GM19023 (cell line): ENCODE results near the gene PFDN4.

Source experiments
- ATAC-seq: cut with Tn5 transposase; IDR thresholded peaks from one replicate; pipeline ENCODE4 v1.9.1; 2021; ENCODE audit warnings: mild to moderate bottlenecking, moderate library complexity; ENCODE audit not compliant: unreplicated experiment

The PFDN4 gene

GRCh38 chr20:54266844-54267243, 59.0 kb downstream of the PFDN4 start:
- no peak for ATAC-seq

DNA sequence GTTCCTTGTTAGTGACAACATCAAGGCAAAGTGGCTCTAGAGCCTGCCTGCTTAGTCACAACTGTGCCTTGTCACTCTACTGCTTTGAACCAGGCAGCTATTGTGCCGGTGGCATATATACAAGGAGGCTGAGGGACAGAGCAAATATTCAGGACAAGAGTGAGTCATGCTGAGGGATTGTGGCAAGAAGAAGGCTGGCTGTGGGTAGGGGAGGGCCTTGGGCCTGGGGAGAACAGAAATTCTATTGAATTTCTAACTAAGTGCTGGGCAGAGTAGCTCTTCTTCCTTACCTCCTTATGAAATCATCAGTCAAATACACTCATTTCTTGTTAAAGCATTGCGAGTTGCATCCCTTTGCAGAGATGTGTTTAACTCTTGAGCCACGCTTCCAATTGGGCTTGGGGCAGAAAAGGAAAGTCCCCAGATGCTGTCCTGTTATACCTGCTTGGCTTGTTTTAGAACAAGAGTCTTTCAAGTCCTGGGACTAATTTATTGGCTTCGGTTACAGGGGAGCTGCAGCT, 59.7 kb downstream of the PFDN4 start:
- no peak for ATAC-seq

- no peak for ATAC-seq
Observed at GRCh38 chr20:54268941-54269340, 61.1 kb downstream of the PFDN4 start.
